ENCODE results near the gene RMND5A. TPM values are rescaled to one million over a fixed set of nuclear protein-coding genes. Genes with fewer than 3 reads are reported as not detected.
A peak's percentile ranks its signal among the peaks of the same experiment; 100 is the strongest.

The RMND5A gene
- total and polyA plus RNA-seq, 7 donors, result 17.7 to 90.8 (median 72.4) TPM

- intact Hi-C loops (cut with DNase I), result no loop called here
- Histone ChIP-seq H3K4me1 (no peaks in the 10 kb centered on the region), H3K27me3 (ENCODE audit: insufficient read depth in 3 of 3, low read length in 2 of 3) (peaks cover 0 to under 1% (median 0%) of the 10 kb centered on the region in 3 donors), H3K9me3 (no peaks in the 10 kb centered on the region), H3K4me3 (no peak overlapping the region), H3K36me3 (ENCODE audit: insufficient read depth in 1 of 2, low read depth in 1 of 2) (no peaks in the 10 kb centered on the region), H3K27ac (no peak overlapping the region)
- ATAC-seq (no peak), DNase-seq (no peak)
- TF ChIP-seq, protein P1, sequence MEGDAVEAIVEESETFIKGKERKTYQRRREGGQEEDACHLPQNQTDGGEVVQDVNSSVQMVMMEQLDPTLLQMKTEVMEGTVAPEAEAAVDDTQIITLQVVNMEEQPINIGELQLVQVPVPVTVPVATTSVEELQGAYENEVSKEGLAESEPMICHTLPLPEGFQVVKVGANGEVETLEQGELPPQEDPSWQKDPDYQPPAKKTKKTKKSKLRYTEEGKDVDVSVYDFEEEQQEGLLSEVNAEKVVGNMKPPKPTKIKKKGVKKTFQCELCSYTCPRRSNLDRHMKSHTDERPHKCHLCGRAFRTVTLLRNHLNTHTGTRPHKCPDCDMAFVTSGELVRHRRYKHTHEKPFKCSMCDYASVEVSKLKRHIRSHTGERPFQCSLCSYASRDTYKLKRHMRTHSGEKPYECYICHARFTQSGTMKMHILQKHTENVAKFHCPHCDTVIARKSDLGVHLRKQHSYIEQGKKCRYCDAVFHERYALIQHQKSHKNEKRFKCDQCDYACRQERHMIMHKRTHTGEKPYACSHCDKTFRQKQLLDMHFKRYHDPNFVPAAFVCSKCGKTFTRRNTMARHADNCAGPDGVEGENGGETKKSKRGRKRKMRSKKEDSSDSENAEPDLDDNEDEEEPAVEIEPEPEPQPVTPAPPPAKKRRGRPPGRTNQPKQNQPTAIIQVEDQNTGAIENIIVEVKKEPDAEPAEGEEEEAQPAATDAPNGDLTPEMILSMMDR (IDR thresholded peaks at IDR 0.05), result no peak
- 86 to 91% (median 89%) methylated on average over 2 of the region's 2 CpGs for WGBS, 3 donors
Measured at GRCh38 chr2:86800856-86801567, 80.9 kb downstream of the RMND5A start.

DNA sequence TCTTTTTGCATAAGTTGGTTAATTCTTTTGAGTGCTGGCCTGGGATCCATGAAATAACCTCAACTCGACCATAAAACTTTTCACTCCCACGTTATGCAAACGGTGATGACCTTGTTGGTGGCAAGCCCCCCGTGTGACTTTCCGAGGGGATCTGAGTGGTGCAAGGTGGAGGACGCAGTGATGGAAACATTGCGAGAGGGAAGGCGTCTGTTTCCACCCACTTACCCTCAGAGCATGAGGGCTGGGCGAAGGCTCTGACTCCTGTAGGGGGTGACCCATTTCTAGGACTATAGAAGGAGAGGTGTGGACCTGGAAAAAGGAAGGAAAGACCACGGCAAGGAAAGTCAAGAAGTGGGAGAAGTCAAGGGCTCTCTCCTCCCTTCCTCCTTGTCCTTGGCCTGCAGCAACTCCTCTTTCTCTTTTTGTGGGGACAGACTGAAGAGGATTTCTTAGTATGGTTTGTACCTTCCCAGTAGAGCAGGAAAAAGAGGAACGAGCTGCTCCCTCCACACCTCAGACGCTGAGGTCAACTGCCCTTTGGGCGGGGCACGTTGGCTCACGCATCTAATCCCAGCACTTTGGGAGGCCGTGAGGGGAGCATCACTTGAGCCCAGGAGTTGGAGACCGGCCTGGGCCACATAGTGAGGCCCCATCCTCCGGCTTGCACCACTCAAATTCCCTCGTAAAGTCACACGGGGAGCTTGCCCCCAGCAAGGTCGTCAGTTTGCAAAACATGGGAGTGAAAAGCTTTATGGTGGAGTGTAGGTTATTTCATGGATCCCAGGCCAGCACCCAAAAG lies 86.2 kb downstream of the RMND5A start:
- TF ChIP-seq, protein P1 (IDR thresholded peaks at IDR 0.05), result no peak
- H3K4me1 ChIP-seq, result peaks cover 4% of the 10 kb centered on the region
- no peak for DNase-seq
- no peaks in the 10 kb centered on the region for H3K36me3 ChIP-seq (ENCODE audit: insufficient read depth in 1 of 2, low read depth in 1 of 2)
- ATAC-seq, result no peak
- WGBS, 3 donors, result 86 to 88% (median 86%) methylated on average over 21 of the region's 21 CpGs
- no peak overlapping the region for H3K4me3 ChIP-seq
- intact Hi-C loops (cut with DNase I), result no loop called here
- peaks cover 0 to 31% (median 4%) of the 10 kb centered on the region in 3 donors for H3K27me3 ChIP-seq (ENCODE audit: insufficient read depth in 3 of 3, low read length in 2 of 3)
- no peaks in the 10 kb centered on the region for H3K9me3 ChIP-seq
- H3K27ac ChIP-seq, result no peak overlapping the region

- no peak overlapping the region for H3K27ac ChIP-seq
- intact Hi-C loops (cut with DNase I), result no loop called here
- H3K4me1 ChIP-seq, result peaks cover 4% of the 10 kb centered on the region
- TF ChIP-seq, protein P1 (IDR thresholded peaks at IDR 0.05), result no peak
- H3K9me3 ChIP-seq, result no peaks in the 10 kb centered on the region
- no peak for DNase-seq
- no peak for ATAC-seq
- H3K27me3 ChIP-seq (ENCODE audit: insufficient read depth in 3 of 3, low read length in 2 of 3), result peaks cover 0 to 35% (median 4%) of the 10 kb centered on the region in 3 donors
- H3K36me3 ChIP-seq (ENCODE audit: insufficient read depth in 1 of 2, low read depth in 1 of 2), result no peaks in the 10 kb centered on the region
- H3K4me3 ChIP-seq, result peak overlapping the region; percentile 64
- 42 to 51% (median 50%) methylated on average over 11 of the region's 11 CpGs for WGBS, 3 donors
Measured at GRCh38 chr2:86807133-86807467, 87.0 kb downstream of the RMND5A start.

DNA sequence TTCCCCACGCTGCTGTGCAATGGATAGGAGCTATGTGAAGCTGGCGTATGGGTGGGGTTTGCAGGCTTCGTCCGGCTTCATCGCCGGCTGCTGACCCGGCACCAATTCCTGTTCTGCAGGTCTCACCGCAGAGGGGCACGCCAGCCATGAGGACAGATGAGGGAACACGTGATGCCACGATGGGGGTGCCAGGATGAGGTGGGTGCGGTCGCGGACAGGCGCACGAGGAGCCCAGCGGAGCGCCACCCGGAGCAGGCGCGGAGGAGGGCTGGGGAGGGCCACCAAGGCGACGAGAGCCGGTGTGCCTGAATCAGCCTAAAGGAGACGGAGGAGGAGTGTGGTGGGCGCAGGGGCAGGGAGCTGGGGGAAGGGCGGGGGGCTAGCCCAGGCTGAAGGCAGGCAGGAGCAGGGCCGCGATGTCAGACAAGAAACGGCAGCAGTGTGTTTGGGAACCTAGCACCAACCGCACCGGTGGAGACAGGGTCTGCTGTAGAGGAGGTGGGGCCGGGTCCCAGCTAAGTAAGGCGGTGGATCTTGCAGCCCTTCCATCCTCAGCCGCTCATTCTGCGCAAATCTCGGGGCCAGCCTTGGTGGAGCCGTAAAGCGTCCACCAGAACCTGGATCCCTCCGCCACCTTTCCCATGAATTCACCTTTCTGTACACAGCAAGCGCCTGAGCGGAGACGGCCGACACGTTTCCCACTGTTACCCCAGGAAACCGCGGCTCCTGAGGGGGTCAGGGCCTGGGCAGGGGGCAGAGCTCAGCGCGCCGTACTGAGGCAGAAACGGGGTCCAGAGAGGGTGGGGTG lies 87.6 kb downstream of the RMND5A start:
- no peaks in the 10 kb centered on the region for H3K36me3 ChIP-seq (ENCODE audit: insufficient read depth in 1 of 2, low read depth in 1 of 2)
- TF ChIP-seq, protein P1 (IDR thresholded peaks at IDR 0.05), result no peak
- DNase-seq (peak; percentile 41 to 67), ATAC-seq (peak; percentile 50 to 79 (median 62))
- 1 to 2% (median 2%) methylated on average over 48 to 51 of the region's 51 CpGs for whole genome bisulfite sequencing, 3 donors
- peaks cover 0 to 35% (median 4%) of the 10 kb centered on the region in 3 donors for H3K27me3 ChIP-seq (ENCODE audit: insufficient read depth in 3 of 3, low read length in 2 of 3)
- H3K4me1 ChIP-seq, result peaks cover 4% of the 10 kb centered on the region
- H3K27ac ChIP-seq, result no peak overlapping the region
- intact Hi-C loops (cut with DNase I), result no loop called here
- H3K9me3 ChIP-seq, result no peaks in the 10 kb centered on the region
- H3K4me3 ChIP-seq, result peak overlapping the region; percentile 64

All from psoas muscle (tissue), 8 donors.